ENCODE results near the gene CREB1. TPM values are rescaled to one million over a fixed set of nuclear protein-coding genes. Genes with fewer than 3 reads are reported as not detected.

Gene CREB1
- total RNA-seq, 1 donor from 2014 or later: 164 TPM

DNA sequence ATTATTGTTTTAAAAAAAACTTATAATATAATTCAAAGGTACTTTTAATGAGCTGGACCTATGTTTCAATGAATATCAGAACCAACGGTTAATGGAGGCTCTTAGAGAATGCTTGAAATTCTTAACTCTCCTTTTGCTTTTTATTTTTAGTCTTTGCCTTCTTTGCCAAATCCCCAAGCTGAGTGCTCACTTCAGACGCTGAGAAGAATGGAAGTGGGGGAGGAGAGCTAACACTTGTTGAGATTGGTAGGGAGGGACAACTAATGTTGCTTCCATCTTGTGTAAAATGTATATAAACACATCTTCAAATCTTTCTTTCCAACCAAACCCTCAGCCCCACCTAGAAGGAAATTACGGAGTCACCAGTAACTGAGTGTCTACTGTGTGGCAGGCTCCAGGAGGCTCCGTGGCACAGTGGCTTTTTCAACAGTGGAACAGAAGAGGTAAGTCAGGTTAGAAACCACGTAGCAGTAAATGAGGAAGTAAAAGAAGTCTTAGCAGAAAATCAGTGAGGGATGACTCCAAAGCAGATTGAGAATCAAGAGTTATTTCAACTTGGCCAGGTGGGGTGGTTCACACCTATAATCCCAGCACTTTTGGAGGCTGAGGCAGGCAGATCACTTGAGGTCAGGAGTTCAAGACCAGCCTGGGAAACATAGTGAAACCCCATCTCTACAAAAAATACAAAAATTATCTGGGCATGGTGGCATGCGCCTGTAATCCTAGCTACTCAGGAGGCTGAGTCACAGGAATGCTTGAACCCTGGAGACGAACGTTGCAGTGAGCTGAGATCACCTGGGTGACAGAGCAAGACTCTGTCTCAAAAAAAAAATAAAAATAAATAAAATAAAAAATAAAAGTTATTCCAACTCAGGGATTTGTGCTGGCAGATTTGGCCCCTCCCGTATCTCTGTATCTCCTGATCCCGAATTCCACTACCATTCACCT lies 45.0 kb upstream of the CREB1 start:
- Histone ChIP-seq H2AFZ (replicated peaks) (no peak overlapping the region), H3K9ac (no peak overlapping the region), H3K9me3 (ENCODE audit: low read depth) (no peaks in the 10 kb centered on the region), H3K4me2 (no peak overlapping the region), H4K20me1 (ENCODE audit: low read depth) (no peaks in the 10 kb centered on the region), H3K79me2 (ENCODE audit: low read depth) (no peaks in the 10 kb centered on the region), H3K4me3 (no peak overlapping the region), H3K27ac (no peak overlapping the region), H3F3A (ENCODE audit: low read depth) (no peaks in the 10 kb centered on the region), H3K27me3 (no peaks in the 10 kb centered on the region), H3K4me1 (no peaks in the 10 kb centered on the region), H3K36me3 (no peaks in the 10 kb centered on the region)
- no peak for DNase-seq (ENCODE audit: low spot score)
- Mint-ChIP-seq H3K9me3 (no peaks in the 10 kb centered on the region), H3K27me3 (ENCODE audit: insufficient read depth, low read depth) (no peaks in the 10 kb centered on the region), H3K4me1 (peaks cover 29% of the 10 kb centered on the region), H3K27ac (no peak overlapping the region), H3K4me3 (no peak overlapping the region), H3K36me3 (no peaks in the 10 kb centered on the region)
- TF ChIP-seq, protein P1, sequence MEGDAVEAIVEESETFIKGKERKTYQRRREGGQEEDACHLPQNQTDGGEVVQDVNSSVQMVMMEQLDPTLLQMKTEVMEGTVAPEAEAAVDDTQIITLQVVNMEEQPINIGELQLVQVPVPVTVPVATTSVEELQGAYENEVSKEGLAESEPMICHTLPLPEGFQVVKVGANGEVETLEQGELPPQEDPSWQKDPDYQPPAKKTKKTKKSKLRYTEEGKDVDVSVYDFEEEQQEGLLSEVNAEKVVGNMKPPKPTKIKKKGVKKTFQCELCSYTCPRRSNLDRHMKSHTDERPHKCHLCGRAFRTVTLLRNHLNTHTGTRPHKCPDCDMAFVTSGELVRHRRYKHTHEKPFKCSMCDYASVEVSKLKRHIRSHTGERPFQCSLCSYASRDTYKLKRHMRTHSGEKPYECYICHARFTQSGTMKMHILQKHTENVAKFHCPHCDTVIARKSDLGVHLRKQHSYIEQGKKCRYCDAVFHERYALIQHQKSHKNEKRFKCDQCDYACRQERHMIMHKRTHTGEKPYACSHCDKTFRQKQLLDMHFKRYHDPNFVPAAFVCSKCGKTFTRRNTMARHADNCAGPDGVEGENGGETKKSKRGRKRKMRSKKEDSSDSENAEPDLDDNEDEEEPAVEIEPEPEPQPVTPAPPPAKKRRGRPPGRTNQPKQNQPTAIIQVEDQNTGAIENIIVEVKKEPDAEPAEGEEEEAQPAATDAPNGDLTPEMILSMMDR (IDR thresholded peaks at IDR 0.05): no peak
- no peak for TF ChIP-seq EZH2 (IDR thresholded peaks at IDR 0.05)
- no peak for TF ChIP-seq EZH2phosphoT487 (IDR thresholded peaks at IDR 0.05)

DNA sequence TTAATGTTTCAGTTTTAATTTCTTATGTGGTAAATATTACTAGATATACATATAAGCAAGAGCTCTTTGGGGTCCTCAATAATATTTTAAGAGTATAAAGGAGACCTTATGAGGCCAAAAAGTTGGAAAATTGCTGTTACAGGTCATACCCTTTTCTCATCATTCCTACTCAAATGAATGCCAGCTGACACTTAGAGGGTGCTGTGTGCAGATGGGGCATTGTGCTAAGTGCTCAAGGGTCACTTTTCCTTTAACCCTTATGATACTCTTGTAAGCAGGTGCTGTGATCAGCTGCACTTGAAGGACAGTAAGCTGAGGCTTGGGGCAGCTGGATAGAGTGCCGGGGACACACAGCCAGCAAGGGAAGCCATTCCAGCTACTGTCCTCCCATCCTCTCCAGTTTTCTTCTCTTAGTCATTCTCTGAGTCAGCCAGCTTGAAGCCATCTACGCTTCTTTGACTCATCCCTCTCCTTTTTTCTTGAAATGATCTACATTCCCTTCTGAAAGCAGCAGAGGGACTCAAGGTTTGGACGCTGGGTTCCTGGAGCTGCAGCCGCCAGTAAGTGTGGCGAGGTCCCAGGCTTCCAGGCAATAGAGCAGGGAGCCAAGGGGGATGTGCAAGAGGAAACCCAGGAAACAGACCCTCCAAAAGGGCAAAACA lies 42.0 kb upstream of the CREB1 start:
- no peaks in the 10 kb centered on the region for H3K36me3 ChIP-seq
- DNase-seq (ENCODE audit: low spot score): no peak
- no peaks in the 10 kb centered on the region for H4K20me1 ChIP-seq (ENCODE audit: low read depth)
- Mint-ChIP-seq H3K4me1 (peaks cover 12% of the 10 kb centered on the region), H3K9me3 (no peaks in the 10 kb centered on the region), H3K4me3 (no peak overlapping the region), H3K27ac (no peak overlapping the region), H3K36me3 (no peaks in the 10 kb centered on the region), H3K27me3 (ENCODE audit: insufficient read depth, low read depth) (peaks cover 5% of the 10 kb centered on the region)
- no peak overlapping the region for H3K27ac ChIP-seq
- no peaks in the 10 kb centered on the region for H3K79me2 ChIP-seq (ENCODE audit: low read depth)
- H3K27me3 ChIP-seq: no peaks in the 10 kb centered on the region
- H2AFZ ChIP-seq (replicated peaks): no peak overlapping the region
- no peak overlapping the region for H3K9ac ChIP-seq
- TF ChIP-seq, protein P1 (IDR thresholded peaks at IDR 0.05): no peak
- TF ChIP-seq EZH2 (IDR thresholded peaks at IDR 0.05): no peak
- TF ChIP-seq EZH2phosphoT487 (IDR thresholded peaks at IDR 0.05): no peak
- no peak overlapping the region for H3K4me3 ChIP-seq
- no peaks in the 10 kb centered on the region for H3F3A ChIP-seq (ENCODE audit: low read depth)
- H3K4me1 ChIP-seq: no peaks in the 10 kb centered on the region
- no peak overlapping the region for H3K4me2 ChIP-seq
- H3K9me3 ChIP-seq (ENCODE audit: low read depth): no peaks in the 10 kb centered on the region

DNA sequence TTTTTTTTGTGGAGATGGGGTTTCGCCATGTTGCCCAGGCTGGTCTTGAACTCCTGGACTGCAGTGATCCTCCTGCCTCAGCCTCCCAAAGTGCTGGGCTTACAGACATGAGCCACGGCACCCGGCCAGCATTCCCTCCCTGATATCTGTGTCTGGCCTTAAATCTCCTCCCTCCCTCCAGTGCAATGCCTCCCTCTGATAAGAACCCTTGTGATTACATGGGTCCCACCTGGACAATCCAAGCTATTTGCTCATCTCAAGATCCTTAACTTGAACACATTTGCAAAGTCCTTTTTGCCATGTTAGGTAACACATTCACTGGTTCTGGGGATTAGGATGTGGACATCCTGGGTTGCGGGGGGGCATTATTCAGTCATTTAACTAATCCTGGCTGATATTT lies 40.5 kb upstream of the CREB1 start:
- no peak overlapping the region for H3K27ac ChIP-seq
- peaks cover 5% of the 10 kb centered on the region for H3K27me3 Mint-ChIP-seq (ENCODE audit: insufficient read depth, low read depth)
- H3K4me1 Mint-ChIP-seq: peaks cover 5% of the 10 kb centered on the region
- H3K9me3 ChIP-seq (ENCODE audit: low read depth): no peaks in the 10 kb centered on the region
- H3K4me2 ChIP-seq: no peak overlapping the region
- no peak for DNase-seq (ENCODE audit: low spot score)
- no peak for TF ChIP-seq EZH2 (IDR thresholded peaks at IDR 0.05)
- TF ChIP-seq EZH2phosphoT487 (IDR thresholded peaks at IDR 0.05): no peak
- TF ChIP-seq, protein P1 (IDR thresholded peaks at IDR 0.05): no peak
- no peak overlapping the region for H3K4me3 ChIP-seq
- no peak overlapping the region for H3K9ac ChIP-seq
- no peaks in the 10 kb centered on the region for H4K20me1 ChIP-seq (ENCODE audit: low read depth)
- H3K27me3 ChIP-seq: no peaks in the 10 kb centered on the region
- no peak overlapping the region for H3K4me3 Mint-ChIP-seq
- no peaks in the 10 kb centered on the region for H3K36me3 ChIP-seq
- H2AFZ ChIP-seq (replicated peaks): no peak overlapping the region
- no peaks in the 10 kb centered on the region for H3K36me3 Mint-ChIP-seq
- no peak overlapping the region for H3K27ac Mint-ChIP-seq
- H3F3A ChIP-seq (ENCODE audit: low read depth): no peaks in the 10 kb centered on the region
- H3K79me2 ChIP-seq (ENCODE audit: low read depth): no peaks in the 10 kb centered on the region
- H3K4me1 ChIP-seq: no peaks in the 10 kb centered on the region
- no peaks in the 10 kb centered on the region for H3K9me3 Mint-ChIP-seq

Measured in neural progenitor cell (in vitro differentiated cells).